HG03139 (cell line): Measurements from ENCODE around the gene TLCD1.

Source experiments
- ATAC-seq: cut with Tn5 transposase; IDR thresholded peaks from one replicate; pipeline ENCODE4 v1.9.1; 2021; ENCODE audit not compliant: unreplicated experiment

The TLCD1 gene

DNA sequence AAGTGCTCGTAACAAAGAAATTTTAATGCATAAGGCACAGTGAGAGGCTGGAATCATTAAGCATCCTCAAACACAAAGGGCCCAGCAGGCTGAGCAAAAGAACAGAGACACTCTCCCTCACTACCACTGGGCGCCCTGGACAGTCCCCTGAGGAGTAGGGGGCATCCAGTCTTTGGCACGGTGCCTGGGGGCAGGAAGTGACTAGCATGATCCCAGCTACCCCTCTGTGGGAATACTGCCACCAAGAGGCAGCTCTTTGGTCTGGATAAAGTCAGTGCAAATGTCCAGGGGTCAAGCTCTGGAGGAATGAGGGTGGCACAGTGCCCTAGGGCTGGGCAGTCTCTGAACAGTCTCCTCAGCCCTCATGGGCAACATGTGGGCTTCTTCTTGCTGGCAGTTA, 11.8 kb downstream of the TLCD1 start:
- no peak for ATAC-seq

- no peak for ATAC-seq
These were observed 13.2 kb downstream of the TLCD1 start for GRCh38 chr17:28712705-28713415.

GRCh38 chr17:28712032-28712704, 13.9 kb downstream of the TLCD1 start:
- ATAC-seq = peak; percentile 12

DNA sequence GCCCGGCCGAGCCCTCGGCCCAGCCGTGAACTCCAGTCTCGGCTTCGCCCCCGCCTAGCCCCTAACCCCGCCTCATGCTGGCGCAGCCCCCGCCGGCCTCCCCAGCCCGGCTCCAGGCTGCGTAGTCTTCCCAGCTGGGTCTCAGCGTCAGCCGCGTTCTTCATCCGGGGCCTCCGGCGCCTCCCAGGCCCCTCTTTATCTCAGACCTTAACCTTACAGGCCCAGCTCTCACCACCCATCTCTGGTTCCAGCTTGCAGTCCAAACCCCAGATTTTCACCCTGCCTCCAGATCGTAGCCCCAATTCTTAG, 14.4 kb downstream of the TLCD1 start, which contains the start of gene PROCA1:
PROCA1 (minus strand) TSS at position 166 of the 309 bp plus-strand sequence. CDS start 228 bp downstream, outside the sequence.
- ATAC-seq = peak; percentile 11

DNA sequence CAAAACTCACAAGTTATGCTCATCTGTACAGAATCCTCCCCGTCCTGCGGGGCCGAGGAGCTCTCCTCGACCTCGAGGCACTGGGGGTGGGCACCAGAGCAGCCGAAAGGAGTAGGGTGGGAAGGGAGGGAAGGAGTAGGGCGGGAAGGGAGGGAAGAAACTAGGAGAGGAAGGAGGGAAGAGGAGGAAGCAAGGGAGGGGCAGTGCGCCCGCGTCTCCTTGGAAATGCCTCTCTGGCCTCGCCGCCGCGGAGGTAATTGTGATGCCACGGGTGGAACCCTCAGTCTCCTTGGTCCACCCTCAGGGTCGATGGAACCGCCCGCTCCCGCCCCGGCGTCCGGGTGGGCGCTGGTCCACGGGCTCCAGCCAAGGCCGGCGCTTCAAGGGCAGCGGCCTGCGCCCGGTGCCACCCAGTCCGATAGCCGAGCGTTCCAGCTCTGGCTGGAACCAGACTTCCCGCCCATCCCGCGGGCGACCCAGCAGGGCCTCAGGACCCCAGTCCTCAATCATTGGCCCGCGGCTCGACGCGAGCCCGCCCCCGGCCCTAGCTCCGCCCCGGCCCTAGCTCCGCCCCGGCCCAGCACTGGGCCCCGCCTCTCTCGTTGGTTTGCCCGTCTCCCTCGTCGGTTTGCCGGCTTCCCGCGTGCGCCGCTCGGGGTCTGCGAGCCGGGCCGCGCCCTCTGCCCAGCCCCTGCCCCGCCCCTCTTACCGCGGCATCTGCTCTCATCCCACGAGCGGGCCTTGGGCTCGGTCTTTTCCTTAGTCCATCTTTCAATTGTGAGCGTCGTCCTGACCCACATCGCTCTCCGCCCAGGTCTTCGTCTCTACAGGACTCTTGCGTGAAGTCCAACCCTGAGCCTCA, 14.9 kb downstream of the TLCD1 start:
- ATAC-seq = peak; percentile 57

- no peak for ATAC-seq
These were observed 18.7 kb downstream of the TLCD1 start for GRCh38 chr17:28707339-28707720.

DNA sequence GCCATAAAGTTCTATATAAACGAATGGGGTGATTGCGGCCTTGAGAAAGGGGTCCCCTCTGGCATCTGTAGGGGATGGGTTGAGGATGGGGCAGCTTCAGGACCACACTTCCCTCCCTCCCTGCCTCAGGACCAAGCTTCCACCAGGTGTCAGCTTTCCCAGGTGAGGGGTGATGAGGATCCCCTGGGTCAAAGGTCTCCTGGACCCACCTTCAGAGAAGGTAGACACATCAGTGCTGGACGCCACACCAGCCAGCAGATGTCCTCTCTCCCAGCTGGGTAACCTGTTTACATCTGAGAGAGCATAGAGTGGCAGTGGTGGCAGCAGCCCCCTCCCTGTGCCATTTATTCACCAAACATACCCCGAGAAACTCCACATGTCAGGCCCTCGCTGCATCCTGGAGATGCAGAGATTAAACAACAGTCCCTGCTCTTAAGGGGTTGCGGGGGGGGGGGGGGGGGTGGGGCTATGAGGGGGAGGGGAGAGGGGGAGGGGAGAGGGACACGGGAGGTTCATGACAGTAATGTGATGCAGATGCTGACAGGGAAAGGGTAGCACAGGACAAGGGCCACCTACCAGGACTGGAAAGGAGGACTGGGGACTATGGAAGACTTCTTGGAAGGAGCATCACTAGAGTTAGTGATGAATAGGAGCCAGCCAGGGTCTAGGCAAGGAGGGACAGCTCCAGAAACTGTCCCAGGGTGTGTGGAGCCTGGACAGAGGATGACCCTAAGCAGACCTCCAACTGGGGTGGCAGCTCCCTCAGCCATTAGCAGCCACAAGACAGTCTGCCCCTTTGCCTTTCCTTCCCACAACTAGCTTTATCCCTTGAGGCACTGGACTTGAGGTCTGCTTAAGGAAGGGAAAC, 19.3 kb downstream of the TLCD1 start:
- ATAC-seq = no peak

- no peak for ATAC-seq
These were observed 20.2 kb downstream of the TLCD1 start for GRCh38 chr17:28705728-28706334.

DNA sequence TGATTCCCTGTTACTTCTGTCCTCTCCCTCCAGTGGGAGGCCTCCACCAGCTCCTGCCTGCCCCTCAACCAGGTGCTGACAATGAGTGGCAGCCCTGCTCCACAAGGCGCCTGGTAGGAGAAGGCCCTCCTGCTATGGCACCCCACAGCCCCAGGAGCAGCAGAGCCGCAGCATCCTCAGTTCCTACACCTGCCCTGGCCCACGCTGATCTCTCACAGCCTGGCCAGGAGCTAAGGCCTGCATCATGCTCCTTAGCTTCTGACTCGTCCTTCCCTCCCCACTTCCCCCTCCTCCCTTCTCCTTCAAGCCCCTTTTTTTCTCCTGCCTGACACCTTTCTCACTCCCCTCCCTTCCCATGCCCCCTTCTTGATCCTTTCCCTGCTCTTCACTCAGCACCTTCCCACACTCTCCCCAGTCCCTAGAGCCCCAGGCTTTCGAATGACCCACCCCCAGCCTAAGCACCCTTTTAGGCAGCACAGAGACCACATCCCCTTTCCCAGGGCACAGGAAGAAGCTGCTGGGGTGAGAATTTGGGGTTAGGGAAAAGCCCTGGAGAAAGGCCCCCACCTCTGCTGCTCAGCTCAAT, 20.9 kb downstream of the TLCD1 start:
- no peak for ATAC-seq

GRCh38 chr17:28704219-28704858, 21.7 kb downstream of the TLCD1 start:
- ATAC-seq = no peak

DNA sequence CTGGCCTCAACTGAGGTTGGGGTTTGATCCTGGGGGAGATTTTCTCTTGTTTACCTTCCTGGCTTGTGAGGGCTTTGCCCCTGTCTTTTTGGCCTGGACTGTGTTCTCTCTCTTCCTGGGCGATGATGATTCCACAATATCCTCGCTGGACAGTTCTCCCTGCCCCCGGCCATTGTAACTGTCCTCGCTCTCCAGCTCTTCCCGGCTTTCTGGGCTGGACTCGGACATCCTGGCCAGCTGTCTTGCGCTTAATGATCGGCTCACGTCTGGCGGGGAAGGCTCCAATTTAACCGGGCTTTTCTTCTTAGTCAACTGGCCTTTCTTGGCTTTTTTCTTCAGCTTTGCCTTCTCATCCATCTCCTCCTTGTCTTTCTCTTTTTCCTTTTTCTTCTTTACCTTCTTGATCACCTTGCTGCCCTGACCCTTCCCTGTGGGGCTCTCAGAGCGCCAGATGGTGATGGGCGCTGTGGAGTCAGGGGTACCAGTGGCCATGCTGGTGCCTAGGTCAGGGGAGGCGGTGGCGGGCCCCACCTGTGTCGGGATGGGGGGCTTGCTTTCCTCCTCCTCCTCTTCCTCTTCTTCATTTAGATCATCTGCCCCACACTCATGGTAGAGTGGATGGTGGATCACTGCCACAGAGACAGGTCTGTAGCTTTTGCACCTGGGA, 22.3 kb downstream of the TLCD1 start:
- no peak for ATAC-seq

DNA sequence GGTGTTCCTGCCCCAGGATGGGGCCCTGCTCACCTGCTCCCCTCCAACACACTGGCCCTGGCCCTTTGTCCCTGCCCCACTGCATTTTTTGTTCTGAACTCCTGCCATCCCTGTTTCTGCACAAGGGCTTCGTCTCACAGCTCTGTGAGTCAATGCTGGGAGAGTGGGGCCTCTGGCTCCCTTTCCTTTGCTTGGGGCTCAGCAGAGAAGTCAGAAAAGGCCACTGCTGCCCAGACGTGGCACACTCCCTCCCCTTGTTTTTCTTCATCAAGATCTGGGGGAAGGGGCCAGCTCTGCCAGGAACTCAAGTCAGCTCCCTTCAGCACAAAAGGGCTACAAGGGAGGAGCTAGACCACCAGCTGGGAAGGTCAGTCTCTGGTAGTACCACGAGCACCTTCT, 23.3 kb downstream of the TLCD1 start:
- ATAC-seq = no peak

DNA sequence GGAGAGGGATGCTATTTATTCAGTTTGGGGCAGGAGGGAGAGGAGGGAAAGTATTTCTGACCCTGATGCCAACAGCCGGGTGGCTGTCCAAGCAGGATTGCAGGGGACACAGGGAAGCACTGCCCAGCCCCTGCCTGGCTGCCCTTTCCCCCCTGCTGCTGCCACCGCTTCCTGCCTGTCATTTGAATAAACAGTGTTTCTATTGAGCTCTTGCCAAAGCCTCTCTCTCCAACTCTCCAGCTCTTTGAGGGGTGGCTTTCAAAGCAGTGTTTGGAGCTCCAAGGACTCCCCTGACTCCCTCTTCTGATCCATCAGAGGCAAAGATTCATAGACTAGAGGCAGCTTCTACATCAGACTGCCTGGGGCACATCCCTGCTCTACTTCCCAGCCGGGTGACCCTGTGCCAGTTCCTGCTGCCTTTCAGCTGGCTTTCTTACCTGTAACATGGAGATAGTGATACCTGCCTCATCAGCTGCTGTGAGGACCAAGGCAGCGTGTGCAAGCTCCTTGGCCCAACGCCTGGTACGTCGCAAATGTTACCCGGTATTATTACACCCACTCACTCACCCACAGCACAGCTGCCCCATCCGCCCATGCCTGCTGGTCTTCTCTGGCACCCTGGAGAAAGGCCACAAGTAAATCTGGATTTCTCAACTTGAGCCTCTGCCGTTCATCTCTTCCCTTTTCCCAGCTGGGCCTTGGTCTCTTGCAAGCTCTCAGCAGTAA, 23.8 kb downstream of the TLCD1 start:
- no peak for ATAC-seq

DNA sequence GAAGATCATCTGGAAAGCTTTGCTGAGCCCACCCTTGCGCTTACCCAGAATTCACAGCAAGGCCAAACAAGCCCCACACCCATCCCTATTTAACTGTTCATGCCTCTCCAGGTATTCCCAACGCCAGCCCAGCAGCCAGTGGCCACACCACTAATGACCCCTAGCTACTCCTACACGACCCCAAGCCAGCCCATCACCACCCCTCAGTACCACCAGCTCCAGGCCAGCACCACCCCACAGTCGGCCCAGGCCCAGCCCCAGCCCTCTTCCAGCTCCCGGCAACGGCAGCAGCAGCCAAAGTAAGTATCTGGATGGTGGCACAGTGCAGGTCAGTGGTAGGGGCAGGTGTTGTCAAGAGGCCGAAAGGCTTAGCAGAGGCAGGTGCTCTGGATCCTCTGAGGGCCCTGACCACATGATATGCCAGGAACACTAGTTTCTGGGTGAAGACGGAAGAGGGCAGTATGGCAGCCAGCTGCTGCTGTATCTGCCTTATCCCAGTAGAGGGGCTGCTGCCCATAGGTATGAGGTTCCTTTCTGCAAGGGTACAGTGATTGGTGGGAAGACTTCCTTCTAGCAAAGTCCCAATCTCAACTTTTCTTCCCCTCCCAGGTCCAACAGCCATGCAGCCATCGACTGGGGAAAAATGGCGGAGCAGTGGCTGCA, 25.1 kb downstream of the TLCD1 start:
- ATAC-seq = no peak

DNA sequence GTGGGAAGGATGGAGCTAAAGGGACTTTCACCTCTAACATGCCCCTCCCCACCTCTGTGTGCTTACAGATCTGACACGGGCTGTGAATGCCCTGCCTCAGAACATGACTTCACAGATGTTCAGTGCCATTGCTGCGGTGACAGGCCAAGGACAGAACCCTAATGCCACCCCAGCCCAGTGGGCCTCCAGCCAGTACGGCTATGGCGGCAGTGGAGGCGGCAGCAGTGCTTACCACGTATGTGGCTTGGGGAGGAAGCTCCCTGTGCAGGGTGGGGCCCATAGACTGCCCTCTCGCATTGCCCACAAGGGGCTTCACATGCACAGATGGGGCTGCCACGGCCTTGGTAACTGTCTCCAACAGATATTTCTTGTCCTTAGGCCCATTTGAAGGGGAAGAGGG, 25.8 kb downstream of the TLCD1 start:
- ATAC-seq = no peak

DNA sequence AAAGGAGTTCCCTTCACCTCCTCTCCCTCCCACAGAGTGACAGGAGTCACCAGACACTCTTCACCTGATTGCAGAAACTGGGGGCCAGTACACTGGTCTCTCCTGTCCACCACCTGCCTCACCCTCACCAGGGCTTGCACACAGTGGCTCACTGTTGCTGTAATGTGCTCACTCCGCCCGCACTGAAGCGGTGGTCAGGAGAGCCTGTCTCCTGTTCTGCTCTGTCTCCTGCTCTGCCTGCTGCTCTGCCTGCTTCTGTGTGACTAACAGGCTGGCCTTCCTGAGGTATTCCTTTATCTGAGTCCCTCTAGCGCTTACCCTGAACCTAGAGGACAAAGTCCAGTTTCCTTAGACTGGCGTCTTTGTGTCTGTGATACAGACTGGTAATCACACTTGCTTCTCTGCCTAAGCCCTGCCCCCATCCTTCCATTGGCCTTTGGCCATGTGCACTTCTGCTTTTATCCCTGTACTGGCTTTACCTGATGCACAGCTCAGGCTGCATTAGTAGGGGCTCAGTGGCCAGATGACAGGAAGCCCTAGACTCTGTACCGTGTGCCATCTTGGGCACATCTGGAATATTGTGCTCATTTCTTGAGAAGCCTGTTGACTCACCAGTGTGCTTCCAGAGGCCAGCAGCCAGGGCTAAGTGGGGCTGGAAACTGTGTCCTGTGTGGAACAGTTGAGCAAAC, 27.6 kb downstream of the TLCD1 start:
- no peak for ATAC-seq

- no peak for ATAC-seq
These were observed 32.2 kb downstream of the TLCD1 start for GRCh38 chr17:28693869-28694268.
